Measurements from ENCODE around the gene LGR4.

The LGR4 gene

GRCh38 chr11:27375370-27375769 is 97.2 kb downstream of the LGR4 start:
- DNase-seq (ENCODE audit: low spot score) = no peak

DNA sequence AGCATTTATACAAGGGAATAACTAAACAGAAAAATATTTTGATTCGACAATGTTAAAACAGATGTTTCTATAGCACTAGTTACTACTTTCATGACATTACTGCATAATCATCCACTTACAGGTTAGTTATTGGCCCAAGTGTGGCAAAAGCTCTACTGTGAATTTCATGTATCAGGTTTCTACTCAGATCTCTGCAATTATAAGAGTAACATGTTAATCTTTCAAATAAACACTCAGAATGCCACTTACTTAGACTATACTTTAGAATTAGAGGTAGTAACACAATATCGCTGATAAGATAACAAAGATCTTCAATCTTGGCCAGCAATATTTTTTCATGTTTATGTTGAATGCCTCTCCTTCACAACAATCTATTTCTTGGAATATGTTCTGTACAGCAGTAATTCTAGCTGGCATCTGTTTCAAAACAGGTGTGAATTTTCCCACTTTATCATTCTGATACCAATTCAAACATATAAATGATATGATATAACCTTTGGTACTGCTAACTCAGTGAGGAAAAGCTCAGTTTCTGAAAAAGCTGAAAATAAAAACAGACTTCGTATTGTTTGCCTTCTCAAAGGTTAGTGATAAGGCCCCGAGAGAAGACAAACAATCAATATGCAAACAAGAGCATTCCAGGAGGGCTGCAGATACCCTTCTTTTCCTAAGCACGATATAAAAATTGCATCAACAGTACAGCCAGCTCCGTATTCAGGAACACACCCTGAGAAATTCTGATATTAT is 98.6 kb downstream of the LGR4 start:
- DNase-seq (ENCODE audit: low spot score) = no peak

- DNase-seq (ENCODE audit: low spot score) = no peak
Observed at GRCh38 chr11:27373392-27373791, 99.2 kb downstream of the LGR4 start.

DNA sequence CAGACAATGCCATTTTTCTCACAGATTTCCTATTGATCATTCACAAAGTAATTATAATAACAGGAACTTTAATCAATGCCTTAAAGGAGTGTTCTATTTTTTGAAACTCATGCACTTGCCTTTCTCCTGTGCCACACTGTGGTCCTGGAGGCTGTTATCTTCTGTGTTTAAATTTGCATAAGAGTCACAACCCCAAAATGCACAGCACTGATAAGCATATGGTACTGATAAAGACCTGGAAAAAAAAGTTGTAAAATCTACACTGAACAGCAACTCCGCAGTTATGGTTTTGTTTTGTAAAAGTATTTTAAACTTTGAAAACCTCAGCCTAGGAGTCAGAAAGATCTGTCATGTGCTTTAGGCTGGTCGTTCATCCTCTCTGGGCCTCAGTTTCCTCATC is 100.4 kb downstream of the LGR4 start:
- no peak for DNase-seq (ENCODE audit: low spot score)

GRCh38 chr11:27371489-27371888 is 101.1 kb downstream of the LGR4 start:
- DNase-seq (ENCODE audit: low spot score) = no peak

- no peak for DNase-seq (ENCODE audit: low spot score)
Observed at GRCh38 chr11:27370374-27370773, 102.2 kb downstream of the LGR4 start.

DNA sequence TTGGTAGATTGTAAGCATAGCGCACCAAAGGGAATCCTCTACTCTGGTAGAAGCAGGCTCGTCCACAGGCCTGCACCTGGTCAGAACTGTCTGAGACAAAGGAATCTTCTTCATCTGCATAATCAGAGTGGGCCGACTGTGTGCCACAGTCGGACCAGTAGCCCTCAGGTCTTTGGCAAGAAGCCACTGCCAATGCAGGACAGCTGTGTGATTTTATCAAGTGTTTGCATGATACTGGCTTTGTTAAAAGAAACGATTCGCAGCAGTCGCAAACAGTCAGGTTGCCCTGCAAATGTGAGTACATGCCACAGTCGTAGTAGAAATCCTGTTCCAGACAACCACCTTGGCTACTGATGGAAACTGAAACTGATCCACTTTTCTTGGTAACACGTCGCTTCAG is 104.7 kb downstream of the LGR4 start:
- no peak for DNase-seq (ENCODE audit: low spot score)

DNA sequence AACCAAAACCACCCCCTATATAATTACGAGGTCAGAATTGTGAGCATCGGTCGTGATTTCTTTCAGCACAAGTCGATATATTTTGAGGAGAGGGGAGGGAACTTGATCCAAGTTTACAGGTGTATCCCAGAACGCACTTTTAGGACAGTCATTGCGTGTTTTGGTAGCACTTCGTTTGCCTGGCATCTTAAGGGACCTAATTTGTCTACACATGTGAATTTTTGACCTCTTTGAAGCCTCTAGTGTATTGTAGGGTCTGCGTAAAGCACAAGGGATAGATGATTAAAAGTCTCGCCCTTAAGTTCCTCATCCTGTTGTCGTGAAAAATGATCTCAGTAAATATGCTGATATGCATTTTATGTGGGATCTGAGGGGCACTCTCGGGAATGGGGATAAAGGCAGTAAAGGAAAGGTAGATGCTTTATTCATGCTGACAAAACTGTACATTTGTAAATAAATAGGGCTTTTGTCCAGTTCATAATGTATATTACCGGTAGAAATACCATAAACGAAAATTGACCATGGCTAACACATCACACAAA is 108.9 kb downstream of the LGR4 start:
- DNase-seq (ENCODE audit: low spot score) = no peak

- peak; percentile 85 for DNase-seq (ENCODE audit: low spot score)
Observed at GRCh38 chr11:27362749-27363575, 109.6 kb downstream of the LGR4 start, which contains the start of gene CCDC34. CCDC34 (minus strand) TSS chr11:27363215; CDS start chr11:27363194, 21 bp downstream.

- no peak for DNase-seq (ENCODE audit: low spot score)
Observed at GRCh38 chr11:27361649-27362431, 110.8 kb downstream of the LGR4 start.

- DNase-seq (ENCODE audit: low spot score) = no peak
Observed at GRCh38 chr11:27358296-27358695, 114.3 kb downstream of the LGR4 start.

DNA sequence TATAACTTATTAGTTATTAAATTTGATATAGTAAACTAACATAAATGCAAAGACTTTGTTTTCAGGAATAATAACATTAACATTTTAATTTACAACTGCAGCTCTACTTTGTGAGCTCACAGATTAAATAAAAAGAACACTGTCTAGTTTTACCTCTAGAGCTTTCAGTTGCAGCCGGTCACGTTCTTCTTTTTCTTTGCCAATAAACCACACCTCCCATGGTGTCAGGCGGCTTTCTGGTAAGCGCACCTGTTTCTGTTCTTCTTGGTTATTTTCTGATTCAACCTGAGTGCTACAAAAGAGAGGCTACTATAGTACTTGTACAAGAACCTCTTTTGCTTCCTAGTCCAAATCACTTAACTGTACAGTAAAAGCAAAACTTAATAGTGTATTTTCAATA is 115.3 kb downstream of the LGR4 start:
- no peak for DNase-seq (ENCODE audit: low spot score)

- no peak for DNase-seq (ENCODE audit: low spot score)
Observed at GRCh38 chr11:27356624-27357222, 115.9 kb downstream of the LGR4 start.

GRCh38 chr11:27355575-27356104 is 117.0 kb downstream of the LGR4 start:
- no peak for DNase-seq (ENCODE audit: low spot score)

DNA sequence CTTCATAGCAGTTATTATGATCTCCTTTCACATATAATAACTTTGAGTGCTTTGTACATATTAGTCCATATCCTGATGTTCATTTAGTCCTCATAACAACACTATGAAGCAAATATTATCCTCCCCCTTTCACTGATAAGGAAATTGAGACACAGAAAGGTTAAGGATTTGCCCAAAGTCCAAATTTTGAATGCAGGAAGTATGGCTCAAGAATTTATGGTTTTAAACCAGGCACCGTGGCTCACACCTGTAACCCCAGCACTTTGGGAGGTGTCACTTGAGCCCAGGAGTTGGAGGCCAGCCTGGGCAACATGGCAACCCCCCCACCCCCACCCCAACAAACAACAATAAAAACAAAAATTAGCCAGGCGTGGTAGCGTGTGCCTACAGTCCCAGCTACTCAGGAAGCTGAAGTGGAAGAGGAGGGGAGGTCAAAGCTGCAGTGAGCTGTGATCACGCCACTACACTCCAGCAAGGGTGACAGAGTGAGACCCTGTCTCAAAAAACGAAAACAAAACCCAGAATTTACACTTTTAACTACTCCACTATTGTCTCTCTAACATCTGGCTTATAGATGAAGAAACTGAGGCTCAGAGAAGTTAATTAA is 118.1 kb downstream of the LGR4 start:
- DNase-seq (ENCODE audit: low spot score) = no peak

DNA sequence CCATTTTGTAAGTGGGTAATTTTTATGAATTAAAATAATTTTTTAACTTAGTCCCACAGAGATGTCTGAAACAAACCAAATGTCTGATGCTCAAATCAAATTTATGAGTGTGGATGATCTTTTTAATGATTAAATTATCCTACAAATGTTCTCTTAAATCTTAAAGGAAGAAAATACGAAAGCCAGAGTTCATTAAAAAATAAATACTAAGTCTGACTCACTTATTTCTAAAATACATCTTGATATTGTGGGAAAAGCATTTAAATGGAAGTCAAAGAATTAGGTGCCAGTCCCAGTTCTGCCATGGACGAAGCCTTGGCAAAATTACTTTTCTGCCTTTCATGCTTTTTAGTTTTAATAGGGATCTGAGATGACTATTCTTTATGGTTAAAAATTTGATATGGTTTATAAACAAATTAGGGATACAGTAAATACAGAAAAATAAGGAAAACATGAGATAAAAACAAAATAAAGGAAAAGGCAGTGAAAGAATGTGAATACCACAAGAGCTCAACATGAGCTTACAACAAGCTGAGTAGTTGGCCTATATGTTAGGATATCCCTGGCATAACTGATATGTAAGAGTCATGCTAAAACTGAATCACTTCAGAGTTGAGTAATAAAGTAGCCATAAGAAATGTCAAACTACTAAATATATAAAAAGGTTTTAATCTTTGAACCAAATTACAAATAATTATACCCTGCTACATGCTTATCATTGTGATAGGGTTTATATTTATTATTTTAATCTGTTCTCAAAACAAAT is 118.8 kb downstream of the LGR4 start:
- no peak for DNase-seq (ENCODE audit: low spot score)

DNA sequence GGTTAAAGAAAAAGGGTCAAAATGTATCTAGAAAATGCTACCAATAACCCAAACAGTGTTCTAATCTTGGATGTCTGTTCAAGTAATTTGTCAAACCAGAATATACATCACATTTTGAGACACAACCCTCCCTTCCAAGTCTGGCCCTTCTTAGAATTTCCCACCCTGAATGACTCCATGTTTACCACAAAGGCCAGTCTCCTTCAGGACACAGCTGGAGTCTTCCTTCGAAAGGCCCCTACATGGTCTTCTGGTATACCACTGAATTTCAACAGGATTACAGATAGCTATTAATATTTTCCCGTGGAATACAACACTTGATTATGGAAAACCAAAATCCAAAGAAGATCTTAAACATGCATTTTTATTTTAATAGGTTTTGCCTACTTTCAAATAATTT is 119.8 kb downstream of the LGR4 start:
- DNase-seq (ENCODE audit: low spot score) = no peak

DNA sequence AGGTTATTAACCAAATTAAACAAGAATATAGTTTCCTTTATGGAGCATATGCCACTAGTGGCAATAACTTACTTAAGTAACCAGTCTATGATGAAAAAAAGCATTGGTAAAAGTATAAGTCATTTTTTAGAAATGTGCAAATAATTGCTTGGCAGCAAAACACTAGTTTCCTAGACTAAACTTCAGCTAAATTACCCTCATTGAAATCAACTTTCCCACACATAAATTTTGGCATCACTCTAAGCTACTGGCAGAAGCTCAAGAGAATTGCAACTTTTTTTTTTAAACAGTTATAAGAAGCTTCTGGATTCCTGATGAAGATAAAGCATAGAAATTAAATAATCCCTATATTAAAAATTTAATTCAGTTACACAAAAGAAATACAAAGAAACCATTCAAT is 122.1 kb downstream of the LGR4 start:
- peak; percentile 5 for DNase-seq (ENCODE audit: low spot score)

DNA sequence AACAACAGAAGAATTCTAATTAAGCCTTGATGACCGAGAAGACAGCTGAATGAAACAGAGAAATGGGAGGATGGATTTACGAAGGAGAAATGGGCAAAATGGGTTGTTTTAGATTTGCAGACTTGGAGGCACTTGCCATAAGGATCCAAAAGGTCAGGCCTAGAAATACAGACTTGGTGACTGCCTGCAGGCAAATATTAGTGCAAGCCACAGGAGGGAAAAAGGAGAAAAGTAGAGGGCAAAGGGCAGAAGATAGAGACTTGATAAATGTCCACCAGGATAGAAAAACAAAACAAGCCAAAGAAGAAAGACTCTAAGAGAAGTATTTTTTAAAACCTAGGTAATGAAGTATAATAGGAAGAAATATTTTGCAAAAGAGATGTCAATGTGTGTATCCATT is 122.7 kb downstream of the LGR4 start:
- DNase-seq (ENCODE audit: low spot score) = no peak

- DNase-seq (ENCODE audit: low spot score) = no peak
Observed at GRCh38 chr11:27348340-27348873, 124.2 kb downstream of the LGR4 start.
